HepG2 (cell line): Measurements from ENCODE around the gene GON7.

ENCODE experiments used
- MAFK ChIP-seq, 2 experiments: IDR thresholded peaks in 1 of 2; conservative IDR thresholded peaks in 1 of 2; 2 replicates each; pipeline ENCODE4 v1.6.1; 2011; ENCODE audit warnings: improper control_type of control experiment in 2 of 2, low read length in 2 of 2
- PAWR ChIP-seq: sonication (generic); formaldehyde crosslinking; IDR thresholded peaks from 2 replicates; pipeline ENCODE4 v1.4.0; 2020; ENCODE audit warnings: missing genetic modification reagents, mild to moderate bottlenecking, borderline replicate concordance
- RFX5 ChIP-seq: IDR thresholded peaks from 2 replicates; pipeline ENCODE4 v1.6.1; 2011; ENCODE audit warnings: low read depth, low read length, improper control_type of control experiment
- TF ChIP-seq, protein P1 (sequence below), 2 experiments: sonication (generic) in 1 of 2; formaldehyde crosslinking in 1 of 2; IDR thresholded peaks; 2 replicates each; pipeline versions ENCODE4 v1.5.1 to v1.6.1; 2011 to 2020; ENCODE audit warnings: borderline replicate concordance in 1 of 2, low read depth in 1 of 2, low read length in 1 of 2, mild to moderate bottlenecking in 1 of 2, missing genetic modification reagents in 1 of 2, moderate library complexity in 1 of 2
- TF ChIP-seq, protein P2 (sequence below): sonication (generic); formaldehyde crosslinking; IDR thresholded peaks from 2 replicates; pipeline ENCODE4 v1.8.1; 2023; ENCODE audit warnings: mild to moderate bottlenecking, inconsistent platforms, moderate library complexity, missing genetic modification reagents, borderline replicate concordance

DNA sequence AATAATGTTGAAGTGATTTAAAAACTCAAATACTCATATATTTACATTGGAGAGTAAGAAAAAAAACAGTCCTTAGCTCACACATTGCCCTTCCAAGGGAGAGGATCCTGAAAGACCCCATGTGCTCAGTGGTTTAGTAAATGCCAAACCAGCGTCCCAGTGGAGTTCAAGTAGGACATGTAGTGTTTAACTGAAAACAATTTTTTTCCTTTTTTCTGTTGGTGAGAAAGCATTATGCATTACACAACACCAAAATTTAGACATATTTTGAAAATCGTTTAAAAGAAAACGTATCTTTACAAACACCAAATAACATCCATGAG lies 33.8 kb upstream of the GON7 start:
- TF ChIP-seq, protein P1, sequence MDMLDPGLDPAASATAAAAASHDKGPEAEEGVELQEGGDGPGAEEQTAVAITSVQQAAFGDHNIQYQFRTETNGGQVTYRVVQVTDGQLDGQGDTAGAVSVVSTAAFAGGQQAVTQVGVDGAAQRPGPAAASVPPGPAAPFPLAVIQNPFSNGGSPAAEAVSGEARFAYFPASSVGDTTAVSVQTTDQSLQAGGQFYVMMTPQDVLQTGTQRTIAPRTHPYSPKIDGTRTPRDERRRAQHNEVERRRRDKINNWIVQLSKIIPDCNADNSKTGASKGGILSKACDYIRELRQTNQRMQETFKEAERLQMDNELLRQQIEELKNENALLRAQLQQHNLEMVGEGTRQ (IDR thresholded peaks at IDR 0.05; ENCODE audit: low read depth, low read length) = no peak
- TF ChIP-seq, protein P1 (CRISPR knock-in tag; IDR thresholded peaks at IDR 0.05; ENCODE audit: borderline replicate concordance) = no peak
- TF ChIP-seq PAWR (CRISPR knock-in tag) (no peak), MAFK (conservative IDR thresholded peaks at IDR 0.05 in 1 of 2, IDR thresholded peaks at IDR 0.05 in 1 of 2; ENCODE audit: low read length in 2 of 2) (no peak), RFX5 (no peak)
- TF ChIP-seq, protein P2, sequence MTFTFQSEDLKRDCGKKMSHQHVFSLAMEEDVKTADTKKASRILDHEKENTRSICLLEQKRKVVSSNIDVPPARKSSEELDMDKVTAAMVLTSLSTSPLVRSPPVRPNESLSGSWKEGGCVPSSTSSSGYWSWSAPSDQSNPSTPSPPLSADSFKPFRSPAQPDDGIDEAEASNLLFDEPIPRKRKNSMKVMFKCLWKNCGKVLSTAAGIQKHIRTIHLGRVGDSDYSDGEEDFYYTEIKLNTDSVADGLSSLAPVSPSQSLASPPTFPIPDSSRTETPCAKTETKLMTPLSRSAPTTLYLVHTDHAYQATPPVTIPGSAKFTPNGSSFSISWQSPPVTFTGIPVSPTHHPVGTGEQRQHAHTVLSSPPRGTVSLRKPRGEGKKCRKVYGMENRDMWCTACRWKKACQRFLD (CRISPR knock-in tag) = no peak
